Mesothelial cell of epicardium (in vitro differentiated cells): ENCODE measurements around the gene TGFA. TPM values are rescaled to one million over a fixed set of nuclear protein-coding genes. Genes with fewer than 3 reads are reported as not detected.

ENCODE experiments used
- DNase-seq, 2 experiments: peaks; one replicate each; pipeline ENCODE4 v3.0.0; 2021; ENCODE audit warnings: low spot score in 2 of 2; ENCODE audit not compliant: unreplicated experiment in 2 of 2
- H3K27ac Mint-ChIP-seq: 2 replicates; pipeline ENCODE4 v1.8.0; 2021; ENCODE audit warnings: mixed read lengths
- H3K27me3 Mint-ChIP-seq: 2 replicates; pipeline ENCODE4 v1.8.0; 2021; ENCODE audit warnings: low read depth, mixed read lengths
- H3K36me3 Mint-ChIP-seq: 2 replicates; pipeline ENCODE4 v1.8.0; 2021; ENCODE audit warnings: mixed read lengths
- H3K4me1 Mint-ChIP-seq: 2 replicates; pipeline ENCODE4 v1.8.0; 2021; ENCODE audit warnings: mixed read lengths
- H3K4me3 Mint-ChIP-seq: 2 replicates; pipeline ENCODE4 v1.8.0; 2021; ENCODE audit warnings: mild to moderate bottlenecking, moderate library complexity, mixed read lengths
- H3K9me3 Mint-ChIP-seq: 2 replicates; pipeline ENCODE4 v1.8.0; 2021; ENCODE audit warnings: mixed read lengths
- CTCF ChIP-seq: fragments of 200-600 bp; sonication (generic); IDR thresholded peaks from one replicate; pipeline ENCODE4 v1.5.0; 2021; ENCODE audit warnings: antibody characterized with exemption; ENCODE audit not compliant: unreplicated experiment
- total RNA-seq: library from RNA; stranded (reverse); gene quantifications from 3 replicates; pipeline ENCODE4 v1.2.1, GENCODE V29; 2021

The TGFA gene
- total RNA-seq, 1 donor from 2014 or later = 0.96 TPM

- DNase-seq = no peak
- H3K4me3 Mint-ChIP-seq = no peak overlapping the region
- H3K36me3 Mint-ChIP-seq = no peaks in the 10 kb centered on the region
- peak; percentile 55 for TF ChIP-seq CTCF
- no peak overlapping the region for H3K27ac Mint-ChIP-seq
- no peaks in the 10 kb centered on the region for H3K9me3 Mint-ChIP-seq
- H3K27me3 Mint-ChIP-seq = peaks cover 80% of the 10 kb centered on the region
- peaks cover 10% of the 10 kb centered on the region for H3K4me1 Mint-ChIP-seq
These were observed 55.6 kb downstream of the TGFA start for GRCh38 chr2:70498054-70498453.

GRCh38 chr2:70496819-70497218 is 56.8 kb downstream of the TGFA start:
- Mint-ChIP-seq H3K4me3 (no peak overlapping the region), H3K36me3 (no peaks in the 10 kb centered on the region), H3K4me1 (peaks cover 10% of the 10 kb centered on the region), H3K27me3 (peaks cover 79% of the 10 kb centered on the region), H3K9me3 (no peaks in the 10 kb centered on the region), H3K27ac (no peak overlapping the region)
- DNase-seq = no peak
- no peak for TF ChIP-seq CTCF

- no peak for DNase-seq
- H3K27me3 Mint-ChIP-seq = peaks cover 79% of the 10 kb centered on the region
- no peaks in the 10 kb centered on the region for H3K9me3 Mint-ChIP-seq
- H3K4me1 Mint-ChIP-seq = peaks cover 10% of the 10 kb centered on the region
- H3K27ac Mint-ChIP-seq = no peak overlapping the region
- TF ChIP-seq CTCF = no peak
- H3K36me3 Mint-ChIP-seq = no peaks in the 10 kb centered on the region
- no peak overlapping the region for H3K4me3 Mint-ChIP-seq
These were observed 59.2 kb downstream of the TGFA start for GRCh38 chr2:70494293-70494886.

- Mint-ChIP-seq H3K36me3 (no peaks in the 10 kb centered on the region), H3K9me3 (no peaks in the 10 kb centered on the region), H3K4me3 (no peak overlapping the region), H3K27me3 (peaks cover 79% of the 10 kb centered on the region), H3K4me1 (peaks cover 10% of the 10 kb centered on the region), H3K27ac (no peak overlapping the region)
- DNase-seq = no peak
- TF ChIP-seq CTCF = no peak
These were observed 63.2 kb downstream of the TGFA start for GRCh38 chr2:70490381-70490780.

- H3K27ac Mint-ChIP-seq = no peak overlapping the region
- peaks cover 6% of the 10 kb centered on the region for H3K4me1 Mint-ChIP-seq
- H3K36me3 Mint-ChIP-seq = no peaks in the 10 kb centered on the region
These were observed 64.5 kb downstream of the TGFA start for GRCh38 chr2:70489165-70489564.

More at GRCh38 chr2:70489165-70489564, 64.5 kb downstream of the TGFA start:
- H3K27me3 Mint-ChIP-seq = peaks cover 74% of the 10 kb centered on the region
- no peak overlapping the region for H3K4me3 Mint-ChIP-seq
- TF ChIP-seq CTCF = no peak
- DNase-seq = no peak
- H3K9me3 Mint-ChIP-seq = no peaks in the 10 kb centered on the region
